HEK293 (cell line): ENCODE data around the gene CUL9.

ENCODE experiments used
- BCL11A ChIP-seq: fragments of 450-650 bp; formaldehyde crosslinking; IDR thresholded peaks from 2 replicates; pipeline ENCODE4 v1.5.1; 2016; ENCODE audit warnings: low read depth, missing biosample characterization, missing genetic modification characterization
- HOXA7 ChIP-seq: sonication (generic); formaldehyde crosslinking; IDR thresholded peaks from 2 replicates; pipeline ENCODE4 v1.8.1; 2022; ENCODE audit warnings: missing genetic modification reagents, borderline replicate concordance
- KLF8 ChIP-seq: fragments of 450-650 bp; formaldehyde crosslinking; IDR thresholded peaks from 2 replicates; pipeline ENCODE4 v1.5.1; 2016; ENCODE audit warnings: missing biosample characterization, missing genetic modification characterization
- PRDM10 ChIP-seq: fragments of 450-650 bp; formaldehyde crosslinking; IDR thresholded peaks from 2 replicates; pipeline ENCODE4 v1.5.1; 2016; ENCODE audit warnings: missing biosample characterization, missing genetic modification characterization
- PRDM2 ChIP-seq: fragments of 450-650 bp; formaldehyde crosslinking; IDR thresholded peaks from 2 replicates; pipeline ENCODE4 v1.5.1; 2016; ENCODE audit warnings: missing biosample characterization, missing genetic modification characterization, borderline replicate concordance
- SP3 ChIP-seq: fragments of 450-650 bp; formaldehyde crosslinking; IDR thresholded peaks from 2 replicates; pipeline ENCODE4 v1.5.1; 2016; ENCODE audit warnings: missing biosample characterization, missing genetic modification characterization
- ZBTB10 ChIP-seq: fragments of 450-650 bp; formaldehyde crosslinking; IDR thresholded peaks from 2 replicates; pipeline ENCODE4 v1.5.1; 2016; ENCODE audit warnings: missing biosample characterization, missing genetic modification characterization
- ZBTB49 ChIP-seq: fragments of 450-650 bp; formaldehyde crosslinking; IDR thresholded peaks from 2 replicates; pipeline ENCODE4 v1.5.1; 2016; ENCODE audit warnings: missing biosample characterization, missing genetic modification characterization, low read depth
- ZNF112 ChIP-seq: fragments of 450-650 bp; formaldehyde crosslinking; IDR thresholded peaks from 2 replicates; pipeline ENCODE4 v1.5.0; 2017; ENCODE audit warnings: missing biosample characterization, missing genetic modification characterization
- ZNF133 ChIP-seq: fragments of 450-650 bp; formaldehyde crosslinking; IDR thresholded peaks from 2 replicates; pipeline ENCODE4 v1.5.1; 2016; ENCODE audit warnings: missing biosample characterization, missing genetic modification characterization
- ZNF146 ChIP-seq: fragments of 450-650 bp; formaldehyde crosslinking; IDR thresholded peaks from 2 replicates; pipeline ENCODE4 v1.5.1; 2016; ENCODE audit warnings: missing biosample characterization, missing genetic modification characterization
- ZNF24 ChIP-seq: fragments of 450-650 bp; formaldehyde crosslinking; IDR thresholded peaks from 2 replicates; pipeline ENCODE4 v1.5.1; 2016; ENCODE audit warnings: missing biosample characterization, missing genetic modification characterization
- ZNF292 ChIP-seq: fragments of 450-650 bp; formaldehyde crosslinking; IDR thresholded peaks from 2 replicates; pipeline ENCODE4 v1.5.1; 2016; ENCODE audit warnings: low read depth, missing biosample characterization, missing genetic modification characterization, borderline replicate concordance
- ZNF37A ChIP-seq: fragments of 450-650 bp; IDR thresholded peaks from 2 replicates; pipeline ENCODE4 v1.5.1; 2018; ENCODE audit warnings: missing biosample characterization, missing genetic modification characterization
- ZNF416 ChIP-seq: fragments of 450-650 bp; formaldehyde crosslinking; IDR thresholded peaks from 2 replicates; pipeline ENCODE4 v1.5.1; 2016; ENCODE audit warnings: missing biosample characterization, missing genetic modification characterization
- ZNF501 ChIP-seq: fragments of 450-650 bp; formaldehyde crosslinking; IDR thresholded peaks from 2 replicates; pipeline ENCODE4 v1.5.1; 2016; ENCODE audit warnings: missing biosample characterization, missing genetic modification characterization
- ZNF521 ChIP-seq: fragments of 450-650 bp; formaldehyde crosslinking; IDR thresholded peaks from 2 replicates; pipeline ENCODE4 v1.5.1; 2017; ENCODE audit warnings: missing biosample characterization, mild to moderate bottlenecking, missing genetic modification characterization
- ZNF600 ChIP-seq: fragments of 450-650 bp; formaldehyde crosslinking; IDR thresholded peaks from 2 replicates; pipeline ENCODE4 v1.5.1; 2016; ENCODE audit warnings: missing biosample characterization, missing genetic modification characterization
- ZNF610 ChIP-seq: fragments of 450-650 bp; formaldehyde crosslinking; IDR thresholded peaks from 2 replicates; pipeline ENCODE4 v1.5.1; 2016; ENCODE audit warnings: missing biosample characterization, missing genetic modification characterization, borderline replicate concordance
- ZNF621 ChIP-seq: fragments of 450-650 bp; formaldehyde crosslinking; IDR thresholded peaks from 2 replicates; pipeline ENCODE4 v1.5.1; 2017; ENCODE audit warnings: missing biosample characterization, missing genetic modification characterization
- ZNF664 ChIP-seq: fragments of 450-650 bp; formaldehyde crosslinking; IDR thresholded peaks from 2 replicates; pipeline ENCODE4 v1.5.1; 2016; ENCODE audit warnings: missing biosample characterization, missing genetic modification characterization
- ZNF677 ChIP-seq: fragments of 450-650 bp; IDR thresholded peaks from 2 replicates; pipeline ENCODE4 v1.5.0; 2018; ENCODE audit warnings: missing biosample characterization, mild to moderate bottlenecking, missing genetic modification characterization, moderate library complexity
- ZNF777 ChIP-seq: fragments of 450-650 bp; formaldehyde crosslinking; IDR thresholded peaks from 2 replicates; pipeline ENCODE4 v1.5.1; 2017; ENCODE audit warnings: missing biosample characterization, missing genetic modification characterization, borderline replicate concordance

Gene CUL9

GRCh38 chr6:43143235-43144128, 38.5 kb upstream of the CUL9 start (continued):
- TF ChIP-seq HOXA7 (CRISPR knock-in tag) (no peak), ZNF37A (tag by site-specific recombination) (no peak), ZBTB49 (tag by site-specific recombination) (no peak), KLF8 (tag by site-specific recombination) (peak; percentile 71), PRDM10 (tag by site-specific recombination) (peak; percentile 78), ZNF112 (no peak), ZNF501 (tag by site-specific recombination) (peak; percentile 75), ZNF621 (tag by site-specific recombination) (no peak), ZNF24 (peak; percentile 57; the same call in 1 of the 2 replicates), SP3 (tag by site-specific recombination) (no peak; the same call in 1 of the 2 replicates), ZNF146 (tag by site-specific recombination) (no peak), ZNF521 (no peak), ZNF292 (tag by site-specific recombination) (no peak), ZNF610 (tag by site-specific recombination) (peak; percentile 81), ZNF664 (no peak), ZNF416 (tag by site-specific recombination) (no peak), ZNF777 (tag by site-specific recombination) (no peak), ZNF600 (tag by site-specific recombination) (peak; percentile 94), BCL11A (tag by site-specific recombination) (no peak), ZNF133 (tag by site-specific recombination) (no peak), ZNF677 (tag by site-specific recombination) (no peak), ZBTB10 (tag by site-specific recombination) (0 out of 2 replicates have a peak, but pooled peaks have one; percentile 30), PRDM2 (tag by site-specific recombination) (no peak)
